Stimulated activated CD8-positive, alpha-beta memory T cell treated with anti-CD3 and anti-CD28 coated beads, Interleukin-7, amount 100 ng/mL, for 48 hours (primary cell): ENCODE measurements around the gene RRAD.
"Not testable (repeated sequence)": the region's sequence is repeated elsewhere in the genome, so short reads cannot be mapped to it uniquely, and the experiment has no call there.

Experiments
- DNase-seq, 2 donors: peaks; one replicate each; pipeline ENCODE4 v3.0.0-alpha.2; 2020; ENCODE audit warnings: low read depth in 1 of 2; ENCODE audit errors: extremely low read depth in 1 of 2

The RRAD gene

GRCh38 chr16:66903544-66904427, 21.5 kb downstream of the RRAD start:
- DNase-seq: no peak

- DNase-seq: no peak
Measured at GRCh38 chr16:66902648-66903543, 22.4 kb downstream of the RRAD start.

- no peak for DNase-seq
Measured at GRCh38 chr16:66901626-66902025, 23.7 kb downstream of the RRAD start.

GRCh38 chr16:66900721-66901441, 24.5 kb downstream of the RRAD start:
- no peak for DNase-seq

GRCh38 chr16:66899945-66900710, 25.2 kb downstream of the RRAD start:
- DNase-seq: no peak

GRCh38 chr16:66899310-66899944, 25.9 kb downstream of the RRAD start:
- DNase-seq: no peak

- DNase-seq: no peak
Measured at GRCh38 chr16:66898933-66899309, 26.4 kb downstream of the RRAD start.

GRCh38 chr16:66898207-66898606, 27.1 kb downstream of the RRAD start:
- DNase-seq: no peak

GRCh38 chr16:66896682-66897081, 28.7 kb downstream of the RRAD start:
- DNase-seq: not testable (repeated sequence)

GRCh38 chr16:66895999-66896398, 29.3 kb downstream of the RRAD start:
- DNase-seq: no peak

- no peak for DNase-seq
Measured at GRCh38 chr16:66895689-66895979, 29.7 kb downstream of the RRAD start.

GRCh38 chr16:66894948-66895688, 30.2 kb downstream of the RRAD start:
- no peak for DNase-seq

- no peak for DNase-seq
Measured at GRCh38 chr16:66894055-66894454, 31.3 kb downstream of the RRAD start.

GRCh38 chr16:66891797-66892196, 33.5 kb downstream of the RRAD start:
- no peak for DNase-seq

GRCh38 chr16:66891360-66891759, 34.0 kb downstream of the RRAD start:
- DNase-seq: no peak

- no peak for DNase-seq
Measured at GRCh38 chr16:66890799-66891198, 34.5 kb downstream of the RRAD start.

- no peak for DNase-seq
Measured at GRCh38 chr16:66889622-66890021, 35.7 kb downstream of the RRAD start.

GRCh38 chr16:66888647-66889615, 36.4 kb downstream of the RRAD start:
- DNase-seq: no peak
